CD4-positive, alpha-beta T cell treated with Interleukin-15 for 1 hour (primary cell): Measurements from ENCODE around the gene MBOAT1.

Experiments
- DNase-seq: peaks from one replicate; pipeline ENCODE4 v3.0.0-alpha.2; 2020

The MBOAT1 gene

DNA sequence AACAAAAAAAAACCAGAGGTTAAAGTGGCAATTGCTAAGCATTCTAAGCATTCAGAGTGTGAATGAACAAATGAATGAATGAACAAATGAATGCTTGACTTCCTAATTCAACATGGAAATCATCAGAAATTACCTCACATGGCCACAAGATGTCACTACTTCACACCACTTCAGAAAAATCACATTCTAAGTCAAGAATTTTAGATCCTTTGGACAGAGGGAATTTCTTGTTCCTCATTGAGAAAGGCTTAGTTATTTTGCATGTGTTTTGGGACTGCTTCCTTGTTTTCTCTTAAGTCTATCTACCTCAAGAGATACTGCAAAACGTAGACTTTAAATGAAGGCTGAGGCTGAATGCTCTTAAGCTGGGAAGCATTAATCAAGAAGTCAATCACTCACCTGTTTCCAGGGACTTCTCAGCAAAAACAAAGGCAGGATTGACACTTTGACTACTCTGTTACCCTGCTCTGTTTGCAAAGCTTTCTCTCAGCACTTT is 120.2 kb downstream of the MBOAT1 start:
- no peak for DNase-seq

GRCh38 chr6:20086992-20087391 is 125.3 kb downstream of the MBOAT1 start:
- DNase-seq: no peak

DNA sequence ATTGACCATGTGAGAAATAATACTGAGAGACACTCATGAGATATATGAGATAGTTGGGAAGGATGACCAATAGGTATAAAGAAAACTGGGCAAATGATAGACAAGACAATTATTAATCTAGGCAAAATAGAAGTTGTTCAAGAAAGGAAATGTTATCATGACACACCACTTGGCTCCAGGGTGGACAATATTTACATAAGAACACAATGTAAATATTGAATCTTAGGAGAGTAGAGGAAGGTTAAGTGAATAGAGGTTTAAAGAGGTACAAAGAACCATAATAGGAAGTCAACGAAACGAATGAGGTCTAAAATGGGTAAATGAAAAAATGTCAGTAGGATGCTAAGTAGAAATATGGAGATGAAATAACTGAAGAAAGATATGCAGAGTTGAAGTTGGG is 126.5 kb downstream of the MBOAT1 start:
- DNase-seq: no peak

- DNase-seq: no peak
Measured at GRCh38 chr6:20084411-20084810, 127.9 kb downstream of the MBOAT1 start.

DNA sequence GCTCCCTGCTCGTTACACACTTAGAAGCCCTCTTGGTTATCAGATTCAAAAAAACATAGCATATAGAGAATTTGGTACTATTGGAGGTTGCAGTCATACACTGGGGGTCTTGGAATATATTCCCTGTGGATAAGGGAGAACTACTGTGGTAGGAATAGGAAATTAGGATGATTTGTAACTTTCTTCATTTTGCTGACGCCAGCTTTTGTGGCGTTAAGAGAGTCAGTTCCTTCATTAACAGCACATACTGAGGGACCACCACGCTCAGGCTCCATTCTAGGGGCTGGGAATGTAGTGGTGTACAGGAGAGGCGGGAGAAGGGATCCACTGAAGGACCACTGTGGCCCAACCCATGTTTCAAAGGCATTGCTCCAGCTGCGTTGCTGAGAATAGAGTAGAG is 140.3 kb downstream of the MBOAT1 start:
- no peak for DNase-seq

DNA sequence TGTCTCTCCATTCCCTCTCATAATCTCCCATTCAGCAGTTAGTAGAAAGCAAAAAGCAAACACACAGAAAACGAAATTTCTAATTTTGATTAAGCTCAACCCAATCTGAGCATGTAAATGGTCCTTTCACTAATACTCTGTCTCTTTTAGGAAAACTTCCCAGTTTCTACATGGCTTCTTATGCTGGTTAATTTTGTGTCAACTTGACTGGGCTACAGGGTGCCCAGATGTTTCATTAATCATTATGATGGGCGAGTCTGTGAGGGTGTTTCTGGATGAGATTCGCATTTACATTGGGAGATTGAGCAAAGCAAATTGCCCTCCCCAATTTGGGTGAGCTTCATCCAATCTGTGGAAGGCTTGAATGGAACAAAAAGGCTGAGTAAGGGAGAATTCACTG is 142.2 kb downstream of the MBOAT1 start:
- DNase-seq: no peak

GRCh38 chr6:20069021-20069522 is 143.2 kb downstream of the MBOAT1 start:
- DNase-seq: no peak

GRCh38 chr6:20068421-20068988 is 143.8 kb downstream of the MBOAT1 start:
- no peak for DNase-seq

DNA sequence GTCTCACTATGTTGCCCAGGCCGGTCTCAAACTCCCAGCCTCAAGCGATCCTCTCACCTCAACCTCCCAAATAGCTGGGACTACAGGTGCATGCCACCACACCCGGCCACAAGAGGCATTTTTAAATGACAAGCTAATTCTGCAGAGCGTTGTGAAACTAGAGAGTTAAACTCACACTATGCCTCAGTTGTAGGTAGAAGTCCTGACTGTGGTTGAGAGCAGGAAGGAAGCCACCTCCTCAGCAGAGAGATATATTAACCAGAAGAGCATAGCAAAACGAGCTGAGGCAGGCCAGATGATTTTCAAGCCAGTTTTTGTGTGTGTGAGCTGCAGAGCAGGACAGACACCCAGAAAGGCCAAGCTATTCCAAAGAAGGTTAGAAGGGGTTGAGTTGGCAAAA is 150.3 kb downstream of the MBOAT1 start:
- no peak for DNase-seq

DNA sequence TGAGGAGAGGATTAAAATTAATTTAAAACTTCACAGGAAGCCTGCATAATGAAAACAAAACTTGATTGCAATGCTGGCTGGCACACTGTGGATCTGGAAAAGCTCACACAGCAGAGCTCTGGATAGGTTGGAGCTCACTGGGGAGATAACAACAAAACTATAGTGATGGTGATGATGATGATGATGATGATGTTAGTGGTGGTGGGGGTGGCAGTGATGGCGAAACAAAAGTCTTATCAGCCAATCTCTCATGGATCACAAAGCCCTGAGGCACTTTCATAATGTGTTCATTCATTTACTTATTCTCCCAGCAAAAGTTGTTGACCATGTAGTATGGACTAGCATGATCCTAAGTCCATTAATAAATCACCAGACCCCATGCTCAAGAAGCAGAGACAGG is 152.0 kb downstream of the MBOAT1 start:
- no peak for DNase-seq

DNA sequence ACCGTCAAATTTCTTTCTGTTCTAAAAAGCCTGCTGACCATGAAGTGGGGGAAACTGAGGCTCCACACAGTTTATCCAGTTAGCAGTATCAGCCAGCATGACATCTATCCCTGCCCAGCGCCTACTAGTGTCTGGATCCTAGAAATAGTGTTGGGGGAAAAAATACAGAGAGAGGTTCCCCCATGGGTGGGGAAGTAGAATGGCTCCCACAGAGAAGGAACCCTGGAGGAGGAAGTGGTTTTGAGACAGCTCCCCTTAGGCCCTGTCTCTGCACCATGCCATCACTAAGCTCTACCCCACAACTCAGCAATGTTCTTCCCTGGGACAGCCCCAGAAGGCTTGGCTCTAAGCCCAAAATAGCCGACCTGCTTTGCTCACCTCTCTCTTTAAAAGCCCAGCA is 153.4 kb downstream of the MBOAT1 start:
- no peak for DNase-seq

GRCh38 chr6:20058121-20058905 is 154.0 kb downstream of the MBOAT1 start:
- no peak for DNase-seq

GRCh38 chr6:20056350-20056992 is 155.8 kb downstream of the MBOAT1 start:
- DNase-seq: no peak

DNA sequence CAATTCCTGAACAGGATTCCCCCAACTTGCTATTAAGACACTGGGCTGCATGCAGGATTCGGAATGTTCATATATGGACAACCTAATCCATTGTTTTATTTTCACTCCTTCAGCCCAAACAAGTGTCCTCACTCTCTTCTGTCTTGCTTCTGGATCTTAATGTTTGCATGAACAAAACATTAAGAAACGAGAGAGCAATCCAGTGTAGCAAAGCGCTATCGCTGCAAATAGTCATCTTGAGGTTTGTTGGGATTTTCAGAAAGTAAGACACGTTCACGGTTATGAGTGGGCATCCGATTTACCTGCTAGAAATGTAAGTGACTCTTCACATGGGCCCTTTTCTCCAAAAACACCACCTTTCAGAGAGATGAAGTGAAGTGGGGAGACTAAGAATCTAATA is 156.4 kb downstream of the MBOAT1 start:
- no peak for DNase-seq
